ENCODE data around the gene GIMAP2. TPM values are rescaled to one million over a fixed set of nuclear protein-coding genes. Genes with fewer than 3 reads are reported as not detected.

GIMAP2 gene
- total RNA-seq, 1 experiment from 2014 or later = not detected

- Histone ChIP-seq H2BK15ac (ENCODE audit: low read depth, low read length) (no peak overlapping the region), H3K27ac (ENCODE audit: insufficient read length, low read depth, low read length) (no peak overlapping the region), H3K9me3 (ENCODE audit: control insufficient read depth, low read depth, low read length) (peaks cover 5% of the 10 kb centered on the region), H3K9ac (ENCODE audit: extremely low read depth, insufficient read length, low read length) (no peak overlapping the region), H4K91ac (ENCODE audit: insufficient read length, low read depth, low read length) (no peak overlapping the region), H3T11ph (ENCODE audit: low read length) (no peak overlapping the region), H3K18ac (ENCODE audit: insufficient read length, low read depth, low read length) (no peak overlapping the region), H2BK5ac (ENCODE audit: insufficient read length, low read length) (no peak overlapping the region), H2BK120ac (ENCODE audit: low read depth, low read length, poor library complexity, severe bottlenecking) (no peak overlapping the region), H3K4me2 (ENCODE audit: insufficient read depth, insufficient read length, low read length) (no peak overlapping the region), H3K4me1 (ENCODE audit: insufficient read depth, low read length) (no peaks in the 10 kb centered on the region), H2BK12ac (ENCODE audit: insufficient read length, low read depth, low read length) (no peak overlapping the region), H3K4ac (ENCODE audit: low read depth, low read length) (no peak overlapping the region), H3K79me2 (ENCODE audit: insufficient read depth, low read length) (no peaks in the 10 kb centered on the region), H3K14ac (ENCODE audit: insufficient read depth, low read length) (no peak overlapping the region), H3K27me3 (ENCODE audit: insufficient read depth, low read length) (no peaks in the 10 kb centered on the region), H3K56ac (ENCODE audit: insufficient read length, low read depth, low read length) (no peak overlapping the region), H2BK20ac (ENCODE audit: low read depth, low read length, poor library complexity, severe bottlenecking) (no peak overlapping the region), H2AK5ac (ENCODE audit: insufficient read length, low read length) (no peak overlapping the region), H4K5ac (ENCODE audit: insufficient read length, low read depth, low read length) (no peak overlapping the region), H3K23me2 (ENCODE audit: insufficient read length, low read depth, low read length, poor library complexity, severe bottlenecking) (no peaks in the 10 kb centered on the region), H4K20me1 (ENCODE audit: control insufficient read depth, insufficient read depth, insufficient read length) (no peaks in the 10 kb centered on the region), H3K23ac (ENCODE audit: insufficient read length, low read depth, low read length) (no peak overlapping the region), H2AFZ (ENCODE audit: low read length) (no peak overlapping the region), H3K79me1 (ENCODE audit: insufficient read depth, low read depth, low read length, poor library complexity, severe bottlenecking) (no peaks in the 10 kb centered on the region), H4K8ac (replicated peaks; ENCODE audit: insufficient read length, low read depth, low read length) (no peak overlapping the region)
- H3K27me3 Mint-ChIP-seq (ENCODE audit: low read depth) = peaks cover 59% of the 10 kb centered on the region
- peaks cover 9 to 10% of the 10 kb centered on the region in 2 experiments; a peak in 3 of 5 replicates for H3K9me3 Mint-ChIP-seq
- no peaks in the 10 kb centered on the region for H3K4me1 Mint-ChIP-seq
- no peak overlapping the region for H3K4me3 Mint-ChIP-seq
- no peak for DNase-seq
- TF ChIP-seq, protein P1, sequence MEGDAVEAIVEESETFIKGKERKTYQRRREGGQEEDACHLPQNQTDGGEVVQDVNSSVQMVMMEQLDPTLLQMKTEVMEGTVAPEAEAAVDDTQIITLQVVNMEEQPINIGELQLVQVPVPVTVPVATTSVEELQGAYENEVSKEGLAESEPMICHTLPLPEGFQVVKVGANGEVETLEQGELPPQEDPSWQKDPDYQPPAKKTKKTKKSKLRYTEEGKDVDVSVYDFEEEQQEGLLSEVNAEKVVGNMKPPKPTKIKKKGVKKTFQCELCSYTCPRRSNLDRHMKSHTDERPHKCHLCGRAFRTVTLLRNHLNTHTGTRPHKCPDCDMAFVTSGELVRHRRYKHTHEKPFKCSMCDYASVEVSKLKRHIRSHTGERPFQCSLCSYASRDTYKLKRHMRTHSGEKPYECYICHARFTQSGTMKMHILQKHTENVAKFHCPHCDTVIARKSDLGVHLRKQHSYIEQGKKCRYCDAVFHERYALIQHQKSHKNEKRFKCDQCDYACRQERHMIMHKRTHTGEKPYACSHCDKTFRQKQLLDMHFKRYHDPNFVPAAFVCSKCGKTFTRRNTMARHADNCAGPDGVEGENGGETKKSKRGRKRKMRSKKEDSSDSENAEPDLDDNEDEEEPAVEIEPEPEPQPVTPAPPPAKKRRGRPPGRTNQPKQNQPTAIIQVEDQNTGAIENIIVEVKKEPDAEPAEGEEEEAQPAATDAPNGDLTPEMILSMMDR (conservative IDR thresholded peaks at IDR 0.05) = no peak
- no peak overlapping the region for H3K27ac Mint-ChIP-seq
- H3K36me3 Mint-ChIP-seq (ENCODE audit: insufficient read depth in 1 of 3, low read depth in 3 of 3) = no peaks in the 10 kb centered on the region; a peak in 2 of 7 replicates
These were observed 19.1 kb upstream of the GIMAP2 start for GRCh38 chr7:150666412-150666811.
